IMR-90 (cell line): ENCODE results near the gene C3orf52. TPM values are rescaled to one million over a fixed set of nuclear protein-coding genes. Genes with fewer than 3 reads are reported as not detected.
A peak's percentile ranks its signal among the peaks of the same experiment; 100 is the strongest.

Source experiments
- ATAC-seq: fragments of 200-7000 bp; cut with Tn5 transposase; 2 replicates; pipeline ENCODE4 v1.9.1; 2020; ENCODE audit warnings: low read depth, mild to moderate bottlenecking, moderate library complexity
- BruUV-seq: library from RNA; stranded (reverse); fragments of 400-500 nt; replicated peaks from 2 replicates; lab custom pipeline; 2021; lab: Mats Ljungman, UMichigan
- CTCF ChIA-PET: fragments of 300-600 bp; formaldehyde crosslinking; extraction: SDS; loops from one replicate; lab custom pipeline; 2021; ENCODE audit warnings: antibody characterized with exemption; lab: Yijun Ruan, JAX
- POLR2A ChIA-PET: fragments of 300-600 bp; sonication (Branson Sonifier 250); formaldehyde crosslinking; loops from one replicate; lab custom pipeline; 2022; ENCODE audit warnings: antibody characterized with exemption; ENCODE audit not compliant: unreplicated experiment; lab: Charles Lee
- DNase-seq: peaks from one replicate; pipeline ENCODE4 v3.0.0; 2013
- H2AFZ ChIP-seq: replicated peaks from 2 replicates; pipeline ENCODE3; 2013; ENCODE audit warnings: low read length, mild to moderate bottlenecking; ENCODE audit not compliant: poor library complexity
- H2AK5ac ChIP-seq: 2 replicates; pipeline ENCODE4 v1.6.1; 2013; ENCODE audit warnings: low read depth, low read length, inconsistent platforms
- H2AK9ac ChIP-seq: replicated peaks from 2 replicates; pipeline ENCODE3; 2013; ENCODE audit warnings: mild to moderate bottlenecking, low read depth, low read length, moderate library complexity; ENCODE audit not compliant: poor library complexity
- H2BK120ac ChIP-seq: 2 replicates; pipeline ENCODE4 v1.6.1; 2013; ENCODE audit warnings: low read depth, low read length, inconsistent platforms
- H2BK15ac ChIP-seq: 3 replicates; pipeline ENCODE4 v1.6.1; 2013; ENCODE audit warnings: low read depth, low read length, inconsistent platforms
- H2BK20ac ChIP-seq: 2 replicates; pipeline ENCODE4 v1.6.1; 2013; ENCODE audit warnings: low read depth, mild to moderate bottlenecking, inconsistent platforms, low read length, moderate library complexity
- H2BK5ac ChIP-seq: 2 replicates; pipeline ENCODE4 v1.6.1; 2013; ENCODE audit warnings: mild to moderate bottlenecking, low read depth, low read length, inconsistent platforms; ENCODE audit not compliant: poor library complexity, severe bottlenecking
- H3K14ac ChIP-seq: replicated peaks from 2 replicates; pipeline ENCODE4 v1.6.1; 2013; ENCODE audit warnings: low read depth, low read length, inconsistent platforms
- H3K18ac ChIP-seq: 2 replicates; pipeline ENCODE4 v1.6.1; 2013; ENCODE audit warnings: low read depth, low read length, control low read depth
- H3K23ac ChIP-seq: 2 replicates; pipeline ENCODE4 v1.6.1; 2013; ENCODE audit warnings: low read depth, low read length, inconsistent platforms
- H3K27ac ChIP-seq: 2 replicates; pipeline ENCODE4 v1.5.1; 2013; ENCODE audit warnings: mild to moderate bottlenecking, control low read depth, low read length; ENCODE audit not compliant: insufficient read depth
- H3K27me3 ChIP-seq: 2 replicates; pipeline ENCODE4 v1.6.1; 2013; ENCODE audit warnings: low read length; ENCODE audit not compliant: control insufficient read depth, insufficient read depth
- H3K36me3 ChIP-seq: 2 replicates; pipeline ENCODE4 v1.6.1; 2013; ENCODE audit warnings: low read length, mixed read lengths; ENCODE audit not compliant: control insufficient read depth, insufficient read depth
- H3K4ac ChIP-seq: 2 replicates; pipeline ENCODE4 v1.6.1; 2013; ENCODE audit warnings: low read depth, low read length, inconsistent platforms
- H3K4me1 ChIP-seq: 2 replicates; pipeline ENCODE4 v1.6.1; 2013; ENCODE audit warnings: low read length, mixed read lengths; ENCODE audit not compliant: control insufficient read depth, insufficient read depth
- H3K4me2 ChIP-seq: 2 replicates; pipeline ENCODE4 v1.6.1; 2013; ENCODE audit warnings: low read depth, mild to moderate bottlenecking, control low read depth, low read length, moderate library complexity
- H3K4me3 ChIP-seq: 2 replicates; pipeline ENCODE4 v1.5.1; 2013; ENCODE audit warnings: low read depth, mild to moderate bottlenecking, control low read depth, low read length, moderate library complexity; ENCODE audit not compliant: insufficient read depth
- H3K56ac ChIP-seq: 2 replicates; pipeline ENCODE4 v1.6.1; 2013; ENCODE audit warnings: low read length, inconsistent platforms; ENCODE audit not compliant: insufficient read depth; ENCODE audit errors: extremely low read depth
- H3K79me1 ChIP-seq, 2 experiments: 2 replicates each; pipeline ENCODE4 v1.6.1; 2013; ENCODE audit warnings: low read length in 2 of 2, inconsistent platforms in 1 of 2, low read depth in 1 of 2
- H3K9ac ChIP-seq: 2 replicates; pipeline ENCODE4 v1.6.1; 2013; ENCODE audit warnings: low read depth, low read length, control low read depth
- H3K9me1 ChIP-seq: 2 replicates; pipeline ENCODE4 v1.6.1; 2013; ENCODE audit warnings: low read length, inconsistent platforms; ENCODE audit not compliant: insufficient read depth
- H3K9me3 ChIP-seq: 2 replicates; pipeline ENCODE4 v1.6.1; 2013; ENCODE audit warnings: low read length; ENCODE audit not compliant: control insufficient read depth, insufficient read depth
- H4K20me1 ChIP-seq: 2 replicates; pipeline ENCODE4 v1.6.1; 2013; ENCODE audit warnings: low read length, inconsistent platforms; ENCODE audit not compliant: insufficient read depth
- H4K5ac ChIP-seq: 2 replicates; pipeline ENCODE4 v1.6.1; 2013; ENCODE audit warnings: mild to moderate bottlenecking, low read depth, low read length, control low read depth
- H4K8ac ChIP-seq, 2 experiments: 2 replicates each; pipeline ENCODE4 v1.6.1; 2013; ENCODE audit warnings: low read depth in 2 of 2, low read length in 2 of 2, control low read depth in 1 of 2, inconsistent platforms in 1 of 2
- H4K91ac ChIP-seq: 2 replicates; pipeline ENCODE4 v1.6.1; 2013; ENCODE audit warnings: low read depth, low read length, inconsistent platforms; ENCODE audit not compliant: insufficient read depth
- CEBPB ChIP-seq: IDR thresholded peaks from 2 replicates; pipeline ENCODE4 v1.6.1; 2012; ENCODE audit warnings: low read depth, low read length, improper control_type of control experiment
- CHD1 ChIP-seq: IDR thresholded peaks from 2 replicates; pipeline ENCODE4 v1.6.1; 2012; ENCODE audit warnings: low read depth, low read length, improper control_type of control experiment
- FOS ChIP-seq: fragments of 150-350 bp; IDR thresholded peaks from 2 replicates; pipeline ENCODE4 v1.6.1; 2016; ENCODE audit warnings: low read depth, low read length
- MAFK ChIP-seq: IDR thresholded peaks from 2 replicates; pipeline ENCODE4 v1.6.1; 2012; ENCODE audit warnings: low read depth, low read length, improper control_type of control experiment
- MAZ ChIP-seq: IDR thresholded peaks from 2 replicates; pipeline ENCODE4 v1.6.1; 2012; ENCODE audit warnings: low read depth, mild to moderate bottlenecking, low read length, improper control_type of control experiment, moderate library complexity, borderline replicate concordance
- MXI1 ChIP-seq: IDR thresholded peaks from 2 replicates; pipeline ENCODE4 v1.6.1; 2012; ENCODE audit warnings: low read depth, mild to moderate bottlenecking, low read length, moderate library complexity, borderline replicate concordance
- NFE2L2 ChIP-seq: fragments of 150-350 bp; IDR thresholded peaks from 2 replicates; pipeline ENCODE4 v1.6.1; 2016; ENCODE audit warnings: low read depth, mild to moderate bottlenecking, low read length
- POLR2A ChIP-seq: IDR thresholded peaks from 2 replicates; pipeline ENCODE4 v1.6.1; 2012; ENCODE audit warnings: mild to moderate bottlenecking, low read depth, low read length
- SMC3 ChIP-seq: fragments of 150-350 bp; IDR thresholded peaks from 2 replicates; pipeline ENCODE4 v1.6.1; 2016; ENCODE audit warnings: low read depth, mild to moderate bottlenecking, antibody characterized with exemption, low read length, moderate library complexity
- WGBS, 2 experiments: methylation state at CpG; one replicate each; pipeline versions ENCODE4 v1.1.5 to v1.1.7; 2013; ENCODE audit warnings: missing lambda C conversion rate in 2 of 2; ENCODE audit not compliant: insufficient read length in 1 of 2; ENCODE audit errors: extremely low coverage in 2 of 2; 5-methylcytosine and 5-hydroxymethylcytosine counted together
- dilution Hi-C: fragments of 300-500 bp; cut with HindIII; formaldehyde crosslinking; loops from one replicate; pipeline ENCODE4 v1.14.3; 2018; ENCODE audit warnings: low sequenced_read_pairs; ENCODE audit not compliant: unreplicated experiment
- in situ Hi-C: fragments of 300-500 bp; cut with MboI; formaldehyde crosslinking; loops from 3 replicates; pipeline ENCODE4 v1.14.3; 2019; ENCODE audit warnings: low sequenced_read_pairs, inconsistent platforms, mixed read lengths
- intact Hi-C: fragments of 100-400 bp; cut with micrococcal nuclease; formaldehyde crosslinking; loops from 2 replicates; pipeline ENCODE4 v1.10.0; 2022
- polyA plus RNA-seq, 3 experiments: library from polyadenylated mRNA; depleted of rRNA; stranded (reverse); fragments of >200 nt; gene quantifications; 2 replicates each; pipeline ENCODE4 v1.2.3, GENCODE V29; 2012; ENCODE audit warnings: low replicate concordance in 1 of 3
- total RNA-seq: library from RNA; depleted of rRNA; stranded (reverse); fragments of >200 nt; gene quantifications from 2 replicates; pipeline ENCODE4 v1.2.3, GENCODE V29; 2012

The C3orf52 gene
- total and polyA plus RNA-seq, 2 of the 4 experiments (the other 2 are of a cell fraction), result 7.5 to 12.5 TPM

- Histone ChIP-seq H2AK9ac (no peak overlapping the region), H3K9ac (no peak overlapping the region), H3K27me3 (no peaks in the 10 kb centered on the region), H3K18ac (peak overlapping the region; percentile 81; the same call in 1 of the 2 replicates), H3K4ac (no peak overlapping the region), H4K5ac (no peak overlapping the region; the same call in 1 of the 2 replicates), H4K91ac (no peak overlapping the region; the same call in 1 of the 2 replicates), H2BK20ac (no peak overlapping the region), H3K23ac (no peak overlapping the region), H4K8ac (0 out of 4 replicates have a peak overlapping the region, but pooled peaks of 1 of the 2 experiments have one; percentile 18), H3K27ac (peak overlapping the region; percentile 25; the same call in 1 of the 2 replicates), H2BK120ac (peak overlapping the region; percentile 7; the same call in 1 of the 2 replicates), H3K9me1 (peaks cover 10% of the 10 kb centered on the region), H2BK15ac (no peak overlapping the region; the same call in 2 of the 3 replicates), H3K4me3 (no peak overlapping the region), H2BK5ac (peak overlapping the region; percentile 90), H2AFZ (no peak overlapping the region), H4K20me1 (no peaks in the 10 kb centered on the region), H3K14ac (no peak overlapping the region), H3K56ac (no peak overlapping the region), H2AK5ac (no peak overlapping the region; the same call in 1 of the 2 replicates), H3K4me1 (peaks cover 11% of the 10 kb centered on the region), H3K36me3 (no peaks in the 10 kb centered on the region), H3K9me3 (peaks cover 3% of the 10 kb centered on the region; the same call in 1 of the 2 replicates), H3K79me1 (peaks cover 12 to 57% of the 10 kb centered on the region in 2 experiments), H3K4me2 (no peak overlapping the region)
- 17% methylated on average over 1 of the region's 2 CpGs; no CpG with 5 or more reads in 1 of the 2 experiments for WGBS, 2 experiments
- peak; percentile 8; the same call in 1 of the 2 replicates for ATAC-seq
- dilution Hi-C loops (no loop called here), intact Hi-C loops (no loop called here), in situ Hi-C loops (no loop called here)
- ChIA-PET POLR2A (no interaction called here), CTCF (no interaction called here)
- no TSS peak for BruUV-seq
- TF ChIP-seq CEBPB, result peak; percentile 52; the same call in 1 of the 2 replicates
- no peak for TF ChIP-seq CHD1
- TF ChIP-seq POLR2A, result no peak
- no peak for TF ChIP-seq MAFK
- no peak for TF ChIP-seq MXI1
- no peak for TF ChIP-seq FOS
- TF ChIP-seq SMC3, result no peak
- TF ChIP-seq NFE2L2, result no peak
- no peak for TF ChIP-seq MAZ
- DNase-seq, result peak; percentile 74
These were observed 10.0 kb downstream of the C3orf52 start for GRCh38 chr3:112096176-112096575.
